Hippocampal formation (tissue), 2 donors: ENCODE results near the gene TSHZ2.

Source experiments
- DNase-seq, 2 donors: peaks; one replicate each; lab custom pipeline; 2025; lab: John Stamatoyannopoulos, UW

Gene TSHZ2

GRCh38 chr20:53162251-53162835, 190.2 kb downstream of the TSHZ2 start:
- DNase-seq = no peak

GRCh38 chr20:53163486-53163885, 191.3 kb downstream of the TSHZ2 start:
- no peak for DNase-seq

- DNase-seq = no peak
These were observed 191.9 kb downstream of the TSHZ2 start for GRCh38 chr20:53164072-53164471.

- DNase-seq = no peak
These were observed 193.3 kb downstream of the TSHZ2 start for GRCh38 chr20:53165452-53165851.

DNA sequence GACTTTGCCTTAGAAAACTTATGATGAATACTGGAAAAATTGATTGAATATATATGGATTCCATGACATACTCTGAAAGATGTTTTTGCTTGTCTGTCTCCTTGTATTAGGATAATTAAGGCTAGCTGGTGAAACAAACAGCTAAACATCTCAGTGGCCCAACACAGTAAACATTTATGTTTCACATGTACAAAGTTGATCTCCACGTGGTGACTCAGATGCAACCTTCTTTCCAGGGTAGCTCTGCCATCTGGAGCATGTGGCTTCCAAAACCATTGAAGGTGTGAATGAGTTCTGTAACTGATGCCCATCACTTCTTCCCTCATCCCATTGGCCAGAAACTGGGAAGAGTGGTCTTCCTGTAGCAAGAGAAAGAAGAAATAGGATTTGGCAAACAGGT, 196.3 kb downstream of the TSHZ2 start:
- DNase-seq = no peak

DNA sequence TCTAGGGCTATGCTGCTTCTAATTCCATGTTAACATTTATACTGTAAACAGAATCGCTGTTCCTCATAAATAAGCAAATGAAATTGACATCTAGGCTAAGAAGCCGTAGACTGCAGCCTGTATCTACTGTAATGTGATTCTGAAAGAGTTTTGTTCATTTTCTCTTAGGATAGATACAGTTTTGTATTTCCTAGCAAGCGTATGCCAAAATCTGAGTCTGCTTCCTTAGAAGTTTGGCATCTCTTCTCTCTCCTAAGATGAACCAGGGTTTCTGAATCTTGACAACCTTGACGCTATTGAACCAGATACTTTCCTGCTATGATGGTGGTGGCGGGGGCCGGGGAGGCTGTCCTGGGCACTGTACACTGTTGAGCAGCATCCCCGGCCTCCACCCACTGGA, 198.0 kb downstream of the TSHZ2 start:
- DNase-seq = no peak

- DNase-seq = no peak
These were observed 198.9 kb downstream of the TSHZ2 start for GRCh38 chr20:53171065-53171464.

- no peak for DNase-seq
These were observed 202.3 kb downstream of the TSHZ2 start for GRCh38 chr20:53174454-53174853.

DNA sequence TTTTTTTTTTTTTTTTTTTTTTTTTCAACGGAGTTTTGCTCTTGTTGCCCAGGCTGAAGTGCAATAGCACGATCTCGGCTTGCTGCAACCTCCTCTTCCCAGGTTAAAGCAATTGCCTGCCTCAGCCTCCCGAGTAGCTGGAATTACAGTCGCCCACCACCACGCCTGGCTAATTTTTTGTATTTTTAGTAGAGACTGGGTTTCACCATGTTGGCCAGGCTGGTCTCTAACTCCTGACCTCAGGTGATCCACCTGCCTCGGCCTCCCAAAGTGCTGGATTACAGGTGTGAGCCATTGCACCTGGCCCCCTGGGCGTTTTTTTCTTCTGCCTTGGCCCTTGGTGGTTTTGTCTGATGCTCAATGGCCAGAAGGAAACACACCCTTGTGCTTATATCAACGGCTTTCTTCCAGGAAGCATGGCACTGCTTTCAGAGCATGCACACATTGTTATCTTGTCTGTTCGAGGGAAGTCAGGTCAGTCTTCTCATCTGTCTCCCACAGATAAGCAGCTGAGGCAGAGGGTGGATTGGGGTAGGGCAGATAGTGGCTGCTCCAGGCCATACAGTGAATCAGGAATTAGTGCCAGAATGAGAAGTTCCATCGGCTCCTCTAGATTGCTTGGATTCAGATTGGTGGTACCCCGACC, 203.1 kb downstream of the TSHZ2 start:
- no peak for DNase-seq

DNA sequence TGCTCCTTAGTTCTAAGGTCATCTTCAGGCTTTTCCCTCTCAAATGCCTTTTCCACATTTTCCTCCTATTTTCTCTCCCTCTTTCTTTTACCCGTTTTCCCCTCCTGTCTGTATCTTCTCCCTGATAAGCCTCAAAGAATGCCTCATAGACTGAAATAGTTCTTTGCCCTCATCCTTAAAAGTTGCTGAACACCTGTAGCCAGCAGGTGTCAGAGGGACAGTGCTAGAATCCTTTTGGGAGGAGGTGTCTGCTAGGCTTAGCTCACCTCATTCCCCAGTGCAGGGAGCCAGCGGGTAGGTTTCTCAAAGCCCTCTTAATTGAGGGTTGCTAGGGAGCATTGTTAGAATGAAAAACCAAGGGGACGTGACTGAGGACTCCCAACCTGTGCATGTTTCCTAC, 204.0 kb downstream of the TSHZ2 start:
- DNase-seq = no peak

GRCh38 chr20:53177687-53178086, 205.5 kb downstream of the TSHZ2 start:
- DNase-seq = no peak

DNA sequence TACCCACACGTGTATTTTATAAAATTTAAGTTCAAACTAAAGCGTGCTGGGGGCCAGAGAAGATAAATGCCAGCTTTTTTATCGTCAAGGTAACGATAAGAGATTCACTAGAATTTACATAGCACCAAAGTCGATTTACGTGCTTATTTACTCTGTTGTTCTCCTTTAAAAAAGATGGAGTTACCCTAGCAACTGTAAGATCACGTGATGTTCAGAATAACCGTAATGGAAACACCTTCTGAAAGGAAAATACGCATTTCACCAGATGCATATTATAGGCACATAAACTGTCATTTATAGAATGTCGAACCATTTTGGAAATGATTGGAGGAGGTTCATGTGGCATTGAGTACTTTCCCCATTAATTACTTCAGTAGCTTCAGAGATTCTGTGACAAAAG, 207.6 kb downstream of the TSHZ2 start:
- DNase-seq = no peak

- DNase-seq = no peak
These were observed 208.8 kb downstream of the TSHZ2 start for GRCh38 chr20:53180928-53181362.

DNA sequence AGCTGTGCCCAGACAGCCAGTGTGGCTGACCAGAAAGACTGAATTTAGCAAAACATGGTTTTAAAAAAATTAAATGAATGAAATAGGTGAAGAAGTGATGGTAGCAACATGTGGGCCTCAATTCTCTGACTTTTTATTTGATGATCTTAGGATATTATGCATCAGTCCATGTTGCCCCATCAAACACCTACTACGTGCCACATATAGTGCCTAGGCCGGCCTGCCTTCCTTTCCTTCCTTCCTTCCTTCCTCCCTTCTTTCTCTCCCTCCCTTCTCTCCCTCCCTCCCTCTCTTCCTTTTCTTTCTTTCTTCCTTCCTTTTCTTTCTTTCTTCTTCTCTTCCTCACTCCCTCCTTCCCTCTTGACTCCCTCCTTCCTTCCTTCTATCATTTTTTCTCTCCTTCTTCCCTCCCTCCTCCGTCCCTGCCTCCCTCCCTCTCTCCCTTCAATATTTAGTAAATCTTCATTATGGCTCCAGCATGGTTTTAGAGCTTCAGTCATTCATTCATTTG, 209.8 kb downstream of the TSHZ2 start:
- no peak for DNase-seq

GRCh38 chr20:53183181-53183580, 211.0 kb downstream of the TSHZ2 start:
- no peak for DNase-seq

GRCh38 chr20:53186635-53187034, 214.5 kb downstream of the TSHZ2 start:
- no peak for DNase-seq

DNA sequence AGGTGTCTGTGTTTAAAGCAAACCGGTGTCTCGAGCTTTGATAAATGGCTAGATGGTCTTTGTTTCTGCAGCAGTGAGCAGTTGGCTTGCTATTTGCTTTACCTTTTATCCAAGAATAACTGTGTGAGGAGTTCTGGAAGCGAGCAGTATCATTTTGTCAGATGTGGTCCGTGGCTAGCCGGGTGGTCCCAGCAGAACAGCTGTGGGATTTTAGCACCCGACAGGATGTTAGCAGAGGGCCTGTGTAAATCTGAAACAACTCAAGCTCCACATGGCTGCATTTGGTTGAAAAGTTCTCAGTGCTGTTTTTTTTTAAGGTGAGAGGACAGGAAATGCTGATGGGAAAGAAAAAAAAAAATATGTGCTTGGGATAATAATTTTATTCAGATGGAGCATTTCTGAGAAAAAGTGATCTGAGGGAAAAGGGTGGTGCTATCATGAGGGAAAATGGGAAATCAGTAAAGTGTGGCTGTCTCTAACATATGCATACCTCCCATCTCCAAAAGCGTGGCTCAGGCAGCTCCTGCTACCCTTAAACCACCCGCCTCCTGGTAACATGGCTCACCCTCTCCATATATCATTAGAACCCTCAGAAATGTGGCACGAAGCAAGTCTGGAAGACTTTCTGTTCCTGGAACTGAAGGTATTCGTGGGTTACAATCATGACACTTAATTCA, 215.4 kb downstream of the TSHZ2 start:
- DNase-seq = no peak

GRCh38 chr20:53190225-53190624, 218.1 kb downstream of the TSHZ2 start:
- DNase-seq = no peak

DNA sequence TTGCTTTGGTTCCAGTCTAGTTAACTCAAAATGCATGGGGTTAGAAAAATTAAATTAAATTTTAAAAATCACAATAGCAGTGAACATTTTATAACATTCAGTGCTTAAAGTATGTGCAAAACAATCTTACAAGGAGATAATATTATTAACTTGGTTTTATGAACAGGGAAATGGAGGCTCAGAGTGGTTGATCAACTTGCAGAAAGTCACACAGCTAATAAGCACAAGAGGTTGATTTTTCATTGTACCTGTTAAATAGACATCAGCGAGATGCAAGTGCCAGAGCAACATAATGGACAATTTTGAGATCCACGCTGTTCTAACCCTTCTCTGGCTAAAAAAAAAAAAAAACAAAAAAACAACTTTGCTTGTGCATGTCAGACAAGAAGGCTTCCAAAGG, 219.8 kb downstream of the TSHZ2 start:
- DNase-seq = no peak

- DNase-seq = no peak
These were observed 222.4 kb downstream of the TSHZ2 start for GRCh38 chr20:53194306-53195290.

GRCh38 chr20:53195876-53196610, 223.9 kb downstream of the TSHZ2 start:
- DNase-seq = no peak
